ENCODE results near the gene TBPL1.
"Not testable (repeated sequence)": the region's sequence is repeated elsewhere in the genome, so short reads cannot be mapped to it uniquely, and the experiment has no call there.

TBPL1 gene

GRCh38 chr6:133977983-133978895 lies 25.2 kb downstream of the TBPL1 start:
- DNase-seq, result no peak

- no peak for DNase-seq
These were observed 25.8 kb downstream of the TBPL1 start for GRCh38 chr6:133978896-133979240.

- not testable (repeated sequence) for DNase-seq
These were observed 26.4 kb downstream of the TBPL1 start for GRCh38 chr6:133979269-133979963.

- DNase-seq, result no peak
These were observed 27.1 kb downstream of the TBPL1 start for GRCh38 chr6:133980168-133980567.

GRCh38 chr6:133983099-133983939 lies 30.3 kb downstream of the TBPL1 start:
- peak; percentile 37 for DNase-seq

GRCh38 chr6:133985970-133986369 lies 32.9 kb downstream of the TBPL1 start:
- no peak for DNase-seq

GRCh38 chr6:133986942-133987341 lies 33.9 kb downstream of the TBPL1 start:
- no peak for DNase-seq

GRCh38 chr6:133989525-133989924 lies 36.5 kb downstream of the TBPL1 start:
- DNase-seq, result no peak

GRCh38 chr6:133990321-133990720 lies 37.3 kb downstream of the TBPL1 start:
- no peak for DNase-seq

GRCh38 chr6:133991096-133991593 lies 38.1 kb downstream of the TBPL1 start:
- no peak for DNase-seq

- no peak for DNase-seq
These were observed 40.1 kb downstream of the TBPL1 start for GRCh38 chr6:133992992-133993680.

GRCh38 chr6:133995296-133995695 lies 42.3 kb downstream of the TBPL1 start:
- no peak for DNase-seq

GRCh38 chr6:133995758-133996157 lies 42.7 kb downstream of the TBPL1 start:
- no peak for DNase-seq

GRCh38 chr6:133997267-133997666 lies 44.2 kb downstream of the TBPL1 start:
- DNase-seq, result no peak

GRCh38 chr6:133999305-133999704 lies 46.3 kb downstream of the TBPL1 start:
- no peak for DNase-seq

GRCh38 chr6:134000443-134000842 lies 47.4 kb downstream of the TBPL1 start:
- DNase-seq, result no peak

- DNase-seq, result no peak
These were observed 49.8 kb downstream of the TBPL1 start for GRCh38 chr6:134002821-134003220.

GRCh38 chr6:134003542-134003951 lies 50.5 kb downstream of the TBPL1 start:
- no peak for DNase-seq

GRCh38 chr6:134004714-134005113 lies 51.7 kb downstream of the TBPL1 start:
- DNase-seq, result no peak

- no peak for DNase-seq
These were observed 52.8 kb downstream of the TBPL1 start for GRCh38 chr6:134005800-134006199.

- no peak for DNase-seq
These were observed 54.1 kb downstream of the TBPL1 start for GRCh38 chr6:134007077-134007476.

- no peak for DNase-seq
These were observed 56.9 kb downstream of the TBPL1 start for GRCh38 chr6:134009876-134010275.
